Central memory CD8-positive, alpha-beta T cell (primary cell): ENCODE data around the gene ADAMTS6.

ENCODE experiments used
- ATAC-seq: fragments of 150-1000 bp; cut with Tn5 transposase; replicated peaks from 2 replicates; pipeline ENCODE4 v1.10.0; 2022; ENCODE audit warnings: mild to moderate bottlenecking, moderate FRiP score, moderate number of reproducible peaks; ENCODE audit not compliant: poor library complexity, severe bottlenecking; ENCODE audit errors: extremely low read depth
- DNase-seq, 2 donors: peaks; one replicate each; pipeline ENCODE4 v3.0.0; 2021; ENCODE audit warnings: low spot score in 2 of 2
- H3K27ac Mint-ChIP-seq: one replicate; pipeline ENCODE4 v1.8.0; 2022; ENCODE audit warnings: low read depth, mild to moderate bottlenecking, moderate library complexity, mixed read lengths
- H3K27me3 Mint-ChIP-seq: one replicate; pipeline ENCODE4 v1.8.0; 2022; ENCODE audit warnings: mixed read lengths
- H3K36me3 Mint-ChIP-seq: one replicate; pipeline ENCODE4 v1.8.0; 2022; ENCODE audit warnings: mild to moderate bottlenecking, moderate library complexity, mixed read lengths; ENCODE audit not compliant: insufficient read depth
- H3K4me1 Mint-ChIP-seq: one replicate; pipeline ENCODE4 v1.8.0; 2022; ENCODE audit warnings: mixed read lengths
- H3K4me3 Mint-ChIP-seq: one replicate; pipeline ENCODE4 v1.8.0; 2022; ENCODE audit warnings: mild to moderate bottlenecking, moderate library complexity, mixed read lengths
- H3K9me3 Mint-ChIP-seq: one replicate; pipeline ENCODE4 v1.8.0; 2022; ENCODE audit warnings: mixed read lengths

The ADAMTS6 gene

GRCh38 chr5:65252977-65253376, 228.7 kb downstream of the ADAMTS6 start:
- DNase-seq = no peak
- no peaks in the 10 kb centered on the region for H3K9me3 Mint-ChIP-seq
- H3K36me3 Mint-ChIP-seq = peaks cover 2% of the 10 kb centered on the region
- no peak for ATAC-seq
- no peaks in the 10 kb centered on the region for H3K4me1 Mint-ChIP-seq
- H3K27ac Mint-ChIP-seq = no peak overlapping the region
- no peaks in the 10 kb centered on the region for H3K27me3 Mint-ChIP-seq
- no peak overlapping the region for H3K4me3 Mint-ChIP-seq

- Mint-ChIP-seq H3K4me3 (no peak overlapping the region), H3K36me3 (no peaks in the 10 kb centered on the region), H3K9me3 (no peaks in the 10 kb centered on the region), H3K27ac (no peak overlapping the region), H3K4me1 (no peaks in the 10 kb centered on the region), H3K27me3 (no peaks in the 10 kb centered on the region)
- ATAC-seq (no peak), DNase-seq (no peak)
Measured at GRCh38 chr5:65248896-65249295, 232.8 kb downstream of the ADAMTS6 start.

GRCh38 chr5:65247594-65247993, 234.1 kb downstream of the ADAMTS6 start:
- no peaks in the 10 kb centered on the region for H3K36me3 Mint-ChIP-seq

GRCh38 chr5:65246741-65247140, 235.0 kb downstream of the ADAMTS6 start:
- Mint-ChIP-seq H3K9me3 (no peaks in the 10 kb centered on the region), H3K36me3 (no peaks in the 10 kb centered on the region), H3K27me3 (no peaks in the 10 kb centered on the region), H3K27ac (no peak overlapping the region), H3K4me1 (no peaks in the 10 kb centered on the region), H3K4me3 (no peak overlapping the region)
- DNase-seq (no peak), ATAC-seq (no peak)

More at GRCh38 chr5:65247594-65247993, 234.1 kb downstream of the ADAMTS6 start:
- no peak overlapping the region for H3K27ac Mint-ChIP-seq
- H3K9me3 Mint-ChIP-seq = no peaks in the 10 kb centered on the region
- H3K4me3 Mint-ChIP-seq = no peak overlapping the region
- no peaks in the 10 kb centered on the region for H3K27me3 Mint-ChIP-seq
- no peaks in the 10 kb centered on the region for H3K4me1 Mint-ChIP-seq
- DNase-seq (no peak), ATAC-seq (no peak)

- Mint-ChIP-seq H3K4me1 (no peaks in the 10 kb centered on the region), H3K27ac (no peak overlapping the region), H3K4me3 (no peak overlapping the region), H3K36me3 (peaks cover 1% of the 10 kb centered on the region), H3K27me3 (no peaks in the 10 kb centered on the region), H3K9me3 (no peaks in the 10 kb centered on the region)
- no peak for ATAC-seq
- no peak for DNase-seq
Measured at GRCh38 chr5:65244031-65244430, 237.7 kb downstream of the ADAMTS6 start.

- H3K9me3 Mint-ChIP-seq = no peaks in the 10 kb centered on the region
- H3K4me1 Mint-ChIP-seq = no peaks in the 10 kb centered on the region
- DNase-seq (no peak), ATAC-seq (no peak)
- H3K27ac Mint-ChIP-seq = no peak overlapping the region
- H3K4me3 Mint-ChIP-seq = no peak overlapping the region
- peaks cover 1% of the 10 kb centered on the region for H3K36me3 Mint-ChIP-seq
- H3K27me3 Mint-ChIP-seq = no peaks in the 10 kb centered on the region
Measured at GRCh38 chr5:65243161-65243560, 238.6 kb downstream of the ADAMTS6 start.

- DNase-seq = no peak
- peaks cover 20% of the 10 kb centered on the region for H3K9me3 Mint-ChIP-seq
- H3K4me3 Mint-ChIP-seq = no peak overlapping the region
- H3K4me1 Mint-ChIP-seq = no peaks in the 10 kb centered on the region
- ATAC-seq = no peak
- no peaks in the 10 kb centered on the region for H3K27me3 Mint-ChIP-seq
- H3K36me3 Mint-ChIP-seq = no peaks in the 10 kb centered on the region
- no peak overlapping the region for H3K27ac Mint-ChIP-seq
Measured at GRCh38 chr5:65229841-65230240, 251.9 kb downstream of the ADAMTS6 start.

- DNase-seq = no peak
- H3K36me3 Mint-ChIP-seq = peaks cover 1% of the 10 kb centered on the region
- ATAC-seq = no peak
- H3K27ac Mint-ChIP-seq = no peak overlapping the region
- no peak overlapping the region for H3K4me3 Mint-ChIP-seq
- H3K4me1 Mint-ChIP-seq = no peaks in the 10 kb centered on the region
- no peaks in the 10 kb centered on the region for H3K27me3 Mint-ChIP-seq
- H3K9me3 Mint-ChIP-seq = no peaks in the 10 kb centered on the region
Measured at GRCh38 chr5:65213921-65214525, 267.7 kb downstream of the ADAMTS6 start.

GRCh38 chr5:65209341-65209740, 272.4 kb downstream of the ADAMTS6 start:
- DNase-seq (no peak), ATAC-seq (no peak)
- peaks cover 3% of the 10 kb centered on the region for H3K36me3 Mint-ChIP-seq
- H3K4me3 Mint-ChIP-seq = no peak overlapping the region
- no peaks in the 10 kb centered on the region for H3K9me3 Mint-ChIP-seq
- H3K27ac Mint-ChIP-seq = no peak overlapping the region
- no peaks in the 10 kb centered on the region for H3K27me3 Mint-ChIP-seq
- no peaks in the 10 kb centered on the region for H3K4me1 Mint-ChIP-seq

GRCh38 chr5:65204966-65205365, 276.8 kb downstream of the ADAMTS6 start:
- Mint-ChIP-seq H3K36me3 (peaks cover 3% of the 10 kb centered on the region), H3K27me3 (no peaks in the 10 kb centered on the region), H3K9me3 (no peaks in the 10 kb centered on the region), H3K27ac (no peak overlapping the region), H3K4me1 (no peaks in the 10 kb centered on the region), H3K4me3 (no peak overlapping the region)
- DNase-seq (no peak), ATAC-seq (no peak)

- Mint-ChIP-seq H3K9me3 (no peaks in the 10 kb centered on the region), H3K36me3 (peaks cover 2% of the 10 kb centered on the region), H3K27me3 (no peaks in the 10 kb centered on the region), H3K4me1 (no peaks in the 10 kb centered on the region), H3K27ac (no peak overlapping the region), H3K4me3 (no peak overlapping the region)
- DNase-seq (no peak), ATAC-seq (no peak)
Measured at GRCh38 chr5:65203746-65204145, 278.0 kb downstream of the ADAMTS6 start.

- no peak overlapping the region for H3K27ac Mint-ChIP-seq
- DNase-seq = no peak
- H3K36me3 Mint-ChIP-seq = no peaks in the 10 kb centered on the region
- no peaks in the 10 kb centered on the region for H3K9me3 Mint-ChIP-seq
- no peak for ATAC-seq
- no peaks in the 10 kb centered on the region for H3K4me1 Mint-ChIP-seq
- H3K27me3 Mint-ChIP-seq = no peaks in the 10 kb centered on the region
- no peak overlapping the region for H3K4me3 Mint-ChIP-seq
Measured at GRCh38 chr5:65199993-65200675, 281.6 kb downstream of the ADAMTS6 start.

- H3K9me3 Mint-ChIP-seq = no peaks in the 10 kb centered on the region
- no peaks in the 10 kb centered on the region for H3K4me1 Mint-ChIP-seq
- ATAC-seq = no peak
Measured at GRCh38 chr5:65198456-65199120, 283.1 kb downstream of the ADAMTS6 start.

More at GRCh38 chr5:65198456-65199120, 283.1 kb downstream of the ADAMTS6 start:
- no peaks in the 10 kb centered on the region for H3K36me3 Mint-ChIP-seq
- no peaks in the 10 kb centered on the region for H3K27me3 Mint-ChIP-seq
- H3K27ac Mint-ChIP-seq = no peak overlapping the region
- no peak for DNase-seq
- no peak overlapping the region for H3K4me3 Mint-ChIP-seq
